GM18498 (cell line): ENCODE results near the gene CAMK4.

Experiments
- ATAC-seq: cut with Tn5 transposase; IDR thresholded peaks from one replicate; pipeline ENCODE4 v1.9.1; 2021; ENCODE audit warnings: mild to moderate bottlenecking, moderate library complexity; ENCODE audit not compliant: unreplicated experiment

CAMK4 gene

GRCh38 chr5:111528056-111528455 is 303.9 kb downstream of the CAMK4 start:
- no peak for ATAC-seq

- peak; percentile 96 for ATAC-seq
Measured at GRCh38 chr5:111530298-111530740, 306.1 kb downstream of the CAMK4 start.

GRCh38 chr5:111532886-111533582 is 308.9 kb downstream of the CAMK4 start:
- ATAC-seq, result no peak

GRCh38 chr5:111535879-111536549 is 311.8 kb downstream of the CAMK4 start:
- ATAC-seq, result no peak

GRCh38 chr5:111537141-111538024 is 313.2 kb downstream of the CAMK4 start:
- no peak for ATAC-seq
